Gastroesophageal sphincter (tissue), 3 donors: ENCODE data around the gene MAN2B2.

Source experiments
- CTCF ChIP-seq, 4 experiments: fragments of 200-600 bp in 2 of 4; fragments of 450-650 bp in 2 of 4; sonication (generic) in 1 of 4; IDR thresholded peaks; one replicate each; pipeline ENCODE4 v1.5.1; 2017 to 2019; ENCODE audit warnings: antibody characterized with exemption in 4 of 4, mild to moderate bottlenecking in 2 of 4, moderate library complexity in 2 of 4
- EP300 ChIP-seq: sonication (generic); formaldehyde crosslinking; IDR thresholded peaks from one replicate; pipeline ENCODE4 v1.6.1; 2017; ENCODE audit warnings: antibody characterized with exemption, mild to moderate bottlenecking

DNA sequence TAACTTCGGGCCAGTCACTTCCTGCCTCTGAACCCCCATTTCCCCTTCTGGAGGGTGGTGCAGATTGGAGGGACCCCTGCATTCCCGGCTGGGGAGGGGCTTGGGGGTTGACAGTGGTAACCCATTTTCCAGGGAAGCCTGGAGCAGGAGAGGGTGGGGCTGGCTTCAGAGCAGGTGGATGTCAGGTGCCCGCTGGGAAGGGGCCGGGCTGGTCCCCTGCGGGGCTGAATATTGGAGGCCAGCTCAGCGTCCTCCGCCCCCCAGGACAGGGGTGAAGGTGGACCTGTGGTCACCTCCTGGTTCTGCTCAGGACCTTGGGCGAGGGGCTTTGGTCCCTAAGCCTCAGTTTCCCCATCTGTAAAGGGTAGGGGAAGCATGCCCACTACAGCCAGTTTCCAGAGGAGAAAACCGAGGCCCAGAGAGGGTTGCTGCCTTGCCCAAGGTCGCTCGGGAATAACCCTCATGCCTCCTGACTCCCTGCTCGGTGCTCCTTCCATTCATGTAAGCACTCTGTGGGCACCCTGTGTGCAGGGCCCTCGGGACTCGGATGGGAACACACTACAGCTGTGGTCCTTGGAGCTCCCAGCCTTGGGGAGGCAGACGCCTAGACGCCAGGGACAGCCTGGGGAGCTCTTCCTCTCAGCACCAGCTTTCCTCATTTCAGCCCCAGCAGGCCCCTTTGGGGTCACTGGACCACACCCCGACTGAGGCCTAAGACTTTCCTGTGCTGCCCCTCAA, 683 bp downstream of the MAN2B2 start:
- TF ChIP-seq EP300 (no peak), CTCF (IDR thresholded peaks at IDR 0.05) (no peak)
